Measurements from ENCODE around the gene GNG2. TPM values are rescaled to one million over a fixed set of nuclear protein-coding genes. Genes with fewer than 3 reads are reported as not detected.

GNG2 gene
- total RNA-seq, 1 donor from 2014 or later = 80.8 TPM

- no peak for DNase-seq (ENCODE audit: low spot score)
Observed at GRCh38 chr14:51957950-51958349, 97.5 kb downstream of the GNG2 start.

GRCh38 chr14:51959928-51960327 is 99.5 kb downstream of the GNG2 start:
- H3K4me1 Mint-ChIP-seq (ENCODE audit: unreplicated experiment) = peaks cover 5% of the 10 kb centered on the region
- DNase-seq (ENCODE audit: low spot score) = no peak
- H3K4me3 Mint-ChIP-seq (ENCODE audit: unreplicated experiment) = peak overlapping the region; percentile 21
- H3K36me3 Mint-ChIP-seq (ENCODE audit: low read depth, unreplicated experiment) = peaks cover 33% of the 10 kb centered on the region
- H3K27ac Mint-ChIP-seq (ENCODE audit: unreplicated experiment) = no peak overlapping the region
- TF ChIP-seq CTCF (IDR thresholded peaks at IDR 0.05; ENCODE audit: unreplicated experiment) = no peak
- H3K27me3 Mint-ChIP-seq (ENCODE audit: unreplicated experiment) = peaks cover 2% of the 10 kb centered on the region
- H3K9me3 Mint-ChIP-seq (ENCODE audit: unreplicated experiment) = no peaks in the 10 kb centered on the region

More at GRCh38 chr14:51957950-51958349, 97.5 kb downstream of the GNG2 start:
- H3K36me3 Mint-ChIP-seq (ENCODE audit: low read depth, unreplicated experiment) = peaks cover 33% of the 10 kb centered on the region
- no peak overlapping the region for H3K4me3 Mint-ChIP-seq (ENCODE audit: unreplicated experiment)
- H3K27ac Mint-ChIP-seq (ENCODE audit: unreplicated experiment) = no peak overlapping the region
- no peak for TF ChIP-seq CTCF (IDR thresholded peaks at IDR 0.05; ENCODE audit: unreplicated experiment)
- H3K4me1 Mint-ChIP-seq (ENCODE audit: unreplicated experiment) = peaks cover 3% of the 10 kb centered on the region
- H3K9me3 Mint-ChIP-seq (ENCODE audit: unreplicated experiment) = no peaks in the 10 kb centered on the region
- H3K27me3 Mint-ChIP-seq (ENCODE audit: unreplicated experiment) = peaks cover 2% of the 10 kb centered on the region

DNA sequence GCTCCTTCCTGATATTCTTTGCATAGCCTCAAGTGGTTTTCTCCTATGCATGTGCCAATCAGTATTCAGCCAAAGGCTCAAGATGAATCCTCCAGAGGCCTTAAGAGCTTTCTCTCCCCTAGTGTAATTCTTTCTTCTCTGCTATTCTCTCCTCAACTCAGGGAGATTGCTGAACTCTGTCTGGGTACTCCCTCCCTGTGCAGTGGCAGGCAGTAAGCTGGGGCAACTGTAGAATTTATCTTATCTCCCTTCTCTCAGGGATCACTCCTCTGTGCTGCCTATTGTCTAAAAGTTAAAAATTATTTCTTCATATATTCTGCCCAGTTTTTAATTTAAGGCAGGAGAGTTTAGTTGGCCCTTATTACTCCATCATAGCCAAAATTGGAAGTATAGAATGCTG is 100.5 kb downstream of the GNG2 start:
- Mint-ChIP-seq H3K27ac (ENCODE audit: unreplicated experiment) (no peak overlapping the region), H3K4me3 (ENCODE audit: unreplicated experiment) (no peak overlapping the region), H3K4me1 (ENCODE audit: unreplicated experiment) (peaks cover 5% of the 10 kb centered on the region), H3K36me3 (ENCODE audit: low read depth, unreplicated experiment) (peaks cover 33% of the 10 kb centered on the region), H3K9me3 (ENCODE audit: unreplicated experiment) (no peaks in the 10 kb centered on the region), H3K27me3 (ENCODE audit: unreplicated experiment) (peaks cover 2% of the 10 kb centered on the region)
- no peak for TF ChIP-seq CTCF (IDR thresholded peaks at IDR 0.05; ENCODE audit: unreplicated experiment)
- DNase-seq (ENCODE audit: low spot score) = no peak

- peaks cover 24% of the 10 kb centered on the region for H3K36me3 Mint-ChIP-seq (ENCODE audit: low read depth, unreplicated experiment)
- TF ChIP-seq CTCF (IDR thresholded peaks at IDR 0.05; ENCODE audit: unreplicated experiment) = no peak
- peaks cover 5% of the 10 kb centered on the region for H3K4me1 Mint-ChIP-seq (ENCODE audit: unreplicated experiment)
- H3K27ac Mint-ChIP-seq (ENCODE audit: unreplicated experiment) = no peak overlapping the region
- H3K27me3 Mint-ChIP-seq (ENCODE audit: unreplicated experiment) = peaks cover 2% of the 10 kb centered on the region
- DNase-seq (ENCODE audit: low spot score) = no peak
- no peaks in the 10 kb centered on the region for H3K9me3 Mint-ChIP-seq (ENCODE audit: unreplicated experiment)
- no peak overlapping the region for H3K4me3 Mint-ChIP-seq (ENCODE audit: unreplicated experiment)
Observed at GRCh38 chr14:51962711-51963110, 102.3 kb downstream of the GNG2 start.

DNA sequence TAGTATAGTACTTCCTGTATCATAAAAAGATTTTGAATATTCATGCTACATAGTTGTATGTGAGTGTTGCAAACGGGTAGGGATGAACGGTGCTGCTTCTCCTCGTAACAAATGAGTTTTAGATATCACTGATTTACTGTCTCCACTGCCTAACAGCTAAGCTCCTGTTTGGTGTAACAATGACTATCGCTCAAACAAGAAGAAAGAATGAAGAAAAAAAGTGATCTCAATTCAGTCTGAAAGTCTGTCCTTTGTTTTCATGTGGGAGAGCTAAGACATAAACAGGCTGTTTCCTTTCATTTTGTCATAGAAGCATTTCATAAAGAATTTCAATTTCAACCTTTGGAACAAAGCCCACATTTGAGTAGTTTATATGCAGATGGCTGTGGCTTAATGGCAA is 102.9 kb downstream of the GNG2 start:
- no peak overlapping the region for H3K4me3 Mint-ChIP-seq (ENCODE audit: unreplicated experiment)
- no peak for DNase-seq (ENCODE audit: low spot score)
- H3K4me1 Mint-ChIP-seq (ENCODE audit: unreplicated experiment) = peaks cover 5% of the 10 kb centered on the region
- H3K27ac Mint-ChIP-seq (ENCODE audit: unreplicated experiment) = no peak overlapping the region
- H3K36me3 Mint-ChIP-seq (ENCODE audit: low read depth, unreplicated experiment) = peaks cover 21% of the 10 kb centered on the region
- no peaks in the 10 kb centered on the region for H3K9me3 Mint-ChIP-seq (ENCODE audit: unreplicated experiment)
- no peak for TF ChIP-seq CTCF (IDR thresholded peaks at IDR 0.05; ENCODE audit: unreplicated experiment)
- peaks cover 2% of the 10 kb centered on the region for H3K27me3 Mint-ChIP-seq (ENCODE audit: unreplicated experiment)

Data from endothelial cell (in vitro differentiated cells).